ENCODE results near the gene TUSC2. TPM values are rescaled to one million over a fixed set of nuclear protein-coding genes. Genes with fewer than 3 reads are reported as not detected.

TUSC2 gene
- total and polyA plus RNA-seq, 2 of the 13 experiments (the other 11 are each of a cell fraction or from before 2014, with no cell fraction given): 36.7 to 39.1 TPM

DNA sequence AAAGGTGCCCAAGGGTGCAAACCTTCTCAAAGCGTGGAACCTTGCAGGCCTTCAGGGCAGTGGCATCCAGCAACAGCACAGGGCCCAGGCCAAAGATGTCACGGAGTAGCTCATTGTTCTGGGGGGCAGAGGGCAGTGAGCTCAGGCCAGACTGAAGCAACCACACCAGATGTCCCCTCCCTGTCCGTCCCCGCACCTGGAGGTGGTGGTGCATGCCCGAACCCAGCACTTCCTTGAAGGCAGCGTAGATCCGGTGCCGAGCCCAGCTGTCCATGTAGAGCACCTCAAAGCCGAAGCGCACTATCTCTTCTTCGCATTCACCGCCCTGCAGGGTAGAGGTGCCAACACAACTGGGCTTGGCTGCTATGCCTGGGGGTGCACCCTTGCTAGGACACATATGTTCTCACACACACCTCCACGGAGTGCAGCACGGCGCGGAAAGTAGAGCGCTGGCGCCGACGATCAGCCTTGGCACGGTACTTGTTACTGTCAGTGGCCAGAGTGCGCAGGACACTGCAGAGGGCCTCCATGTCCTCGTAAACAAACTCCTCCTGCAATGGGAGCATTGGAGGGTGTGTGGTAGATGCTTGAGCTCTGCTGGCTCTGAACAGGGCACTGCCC lies 39.5 kb downstream of the TUSC2 start:
- Histone ChIP-seq H3K4me1 (ENCODE audit: insufficient read depth, low read length) (peaks cover 23% of the 10 kb centered on the region), H3K9ac (ENCODE audit: insufficient read depth, low read depth, low read length) (no peak overlapping the region), H3K4me3 (replicated peaks in 1 of 3; ENCODE audit: insufficient read depth in 1 of 3, low read depth in 2 of 3, low read length in 3 of 3) (no peak overlapping the region), H4K20me1 (ENCODE audit: insufficient read depth, low read length) (no peaks in the 10 kb centered on the region), H3K36me3 (replicated peaks in 1 of 2; ENCODE audit: control insufficient read depth in 1 of 2, insufficient read depth in 2 of 2, low read length in 2 of 2) (peaks cover 22 to 40% of the 10 kb centered on the region in 2 experiments), H2AFZ (ENCODE audit: low read length) (no peak overlapping the region), H3K4me2 (ENCODE audit: low read depth, low read length) (no peak overlapping the region), H3K79me2 (ENCODE audit: insufficient read depth, low read length) (peaks cover 15% of the 10 kb centered on the region), H3K27ac (ENCODE audit: extremely low read length, insufficient read depth, low read length) (no peak overlapping the region), H3K9me3 (ENCODE audit: low read length) (no peaks in the 10 kb centered on the region), H3K27me3 (ENCODE audit: control insufficient read depth in 1 of 2, insufficient read depth in 2 of 2, low read length in 2 of 2) (no peaks in the 10 kb centered on the region)
- intact Hi-C loops (cut with micrococcal nuclease; ENCODE audit: unreplicated experiment) (no loop called here), in situ Hi-C loops (cut with HindIII; ENCODE audit: extremely low pct_ligation_motif_present, low pct_unique_long_range_greater_than_20kb) (no loop called here)
- no peak for FAIRE-seq
- BruUV-seq (replicated peaks): no TSS peak
- 98% methylated on average over 17 of the region's 23 CpGs for whole genome bisulfite sequencing (ENCODE audit: low lambda C conversion rate)
- ChIA-PET CTCF (ENCODE audit: low intra/inter-chr PET ratio, low total read pairs) (no interaction called here), POLR2A (interaction anchor here (1.1 kb wide), 1 partner anchor 9 kb away, joined by 3 read pairs; no protein-coding TSS in a partner anchor)
- TF ChIP-seq, protein P1, sequence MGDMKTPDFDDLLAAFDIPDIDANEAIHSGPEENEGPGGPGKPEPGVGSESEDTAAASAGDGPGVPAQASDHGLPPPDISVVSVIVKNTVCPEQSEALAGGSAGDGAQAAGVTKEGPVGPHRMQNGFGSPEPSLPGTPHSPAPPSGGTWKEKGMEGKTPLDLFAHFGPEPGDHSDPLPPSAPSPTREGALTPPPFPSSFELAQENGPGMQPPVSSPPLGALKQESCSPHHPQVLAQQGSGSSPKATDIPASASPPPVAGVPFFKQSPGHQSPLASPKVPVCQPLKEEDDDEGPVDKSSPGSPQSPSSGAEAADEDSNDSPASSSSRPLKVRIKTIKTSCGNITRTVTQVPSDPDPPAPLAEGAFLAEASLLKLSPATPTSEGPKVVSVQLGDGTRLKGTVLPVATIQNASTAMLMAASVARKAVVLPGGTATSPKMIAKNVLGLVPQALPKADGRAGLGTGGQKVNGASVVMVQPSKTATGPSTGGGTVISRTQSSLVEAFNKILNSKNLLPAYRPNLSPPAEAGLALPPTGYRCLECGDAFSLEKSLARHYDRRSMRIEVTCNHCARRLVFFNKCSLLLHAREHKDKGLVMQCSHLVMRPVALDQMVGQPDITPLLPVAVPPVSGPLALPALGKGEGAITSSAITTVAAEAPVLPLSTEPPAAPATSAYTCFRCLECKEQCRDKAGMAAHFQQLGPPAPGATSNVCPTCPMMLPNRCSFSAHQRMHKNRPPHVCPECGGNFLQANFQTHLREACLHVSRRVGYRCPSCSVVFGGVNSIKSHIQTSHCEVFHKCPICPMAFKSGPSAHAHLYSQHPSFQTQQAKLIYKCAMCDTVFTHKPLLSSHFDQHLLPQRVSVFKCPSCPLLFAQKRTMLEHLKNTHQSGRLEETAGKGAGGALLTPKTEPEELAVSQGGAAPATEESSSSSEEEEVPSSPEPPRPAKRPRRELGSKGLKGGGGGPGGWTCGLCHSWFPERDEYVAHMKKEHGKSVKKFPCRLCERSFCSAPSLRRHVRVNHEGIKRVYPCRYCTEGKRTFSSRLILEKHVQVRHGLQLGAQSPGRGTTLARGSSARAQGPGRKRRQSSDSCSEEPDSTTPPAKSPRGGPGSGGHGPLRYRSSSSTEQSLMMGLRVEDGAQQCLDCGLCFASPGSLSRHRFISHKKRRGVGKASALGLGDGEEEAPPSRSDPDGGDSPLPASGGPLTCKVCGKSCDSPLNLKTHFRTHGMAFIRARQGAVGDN (CRISPR knock-in tag; IDR thresholded peaks at IDR 0.05): no peak
- no peak for DNase-seq (ENCODE audit: low spot score)
- no peak for ATAC-seq

- H3K36me3 ChIP-seq (replicated peaks in 1 of 2; ENCODE audit: control insufficient read depth in 1 of 2, insufficient read depth in 2 of 2, low read length in 2 of 2): peaks cover 22 to 40% of the 10 kb centered on the region in 2 experiments
- no peak overlapping the region for H3K4me3 ChIP-seq (replicated peaks in 1 of 3; ENCODE audit: insufficient read depth in 1 of 3, low read depth in 2 of 3, low read length in 3 of 3)
- H4K20me1 ChIP-seq (ENCODE audit: insufficient read depth, low read length): no peaks in the 10 kb centered on the region
- H3K27me3 ChIP-seq (ENCODE audit: control insufficient read depth in 1 of 2, insufficient read depth in 2 of 2, low read length in 2 of 2): no peaks in the 10 kb centered on the region
- FAIRE-seq (no peak), DNase-seq (ENCODE audit: low spot score) (no peak), ATAC-seq (no peak)
- H3K4me1 ChIP-seq (ENCODE audit: insufficient read depth, low read length): peaks cover 20% of the 10 kb centered on the region
- H3K9ac ChIP-seq (ENCODE audit: insufficient read depth, low read depth, low read length): no peak overlapping the region
- peaks cover 15% of the 10 kb centered on the region for H3K79me2 ChIP-seq (ENCODE audit: insufficient read depth, low read length)
- intact Hi-C loops (cut with micrococcal nuclease; ENCODE audit: unreplicated experiment): no loop called here
- no TSS peak for BruUV-seq (replicated peaks)
- POLR2A ChIA-PET: interaction anchor here (1.0 to 1.1 kb wide), 3 partner anchors 8 to 41 kb away, joined by 3 to 4 read pairs (median 3); no protein-coding TSS in a partner anchor
- H3K4me2 ChIP-seq (ENCODE audit: low read depth, low read length): no peak overlapping the region
- 100% methylated on average over 1 of the region's 1 CpG for WGBS (ENCODE audit: low lambda C conversion rate)
- CTCF ChIA-PET (ENCODE audit: low intra/inter-chr PET ratio, low total read pairs): no interaction called here
- in situ Hi-C loops (cut with HindIII; ENCODE audit: extremely low pct_ligation_motif_present, low pct_unique_long_range_greater_than_20kb): no loop called here
- no peak overlapping the region for H2AFZ ChIP-seq (ENCODE audit: low read length)
- H3K9me3 ChIP-seq (ENCODE audit: low read length): no peaks in the 10 kb centered on the region
- H3K27ac ChIP-seq (ENCODE audit: extremely low read length, insufficient read depth, low read length): no peak overlapping the region
- TF ChIP-seq ZNF280D (CRISPR knock-in tag; IDR thresholded peaks at IDR 0.05) (no peak), CSRNP1 (CRISPR knock-in tag; IDR thresholded peaks at IDR 0.05) (no peak), KDM2A (CRISPR knock-in tag; IDR thresholded peaks at IDR 0.05; ENCODE audit: borderline replicate concordance, low read depth) (no peak), ZNF343 (CRISPR knock-in tag; IDR thresholded peaks at IDR 0.05) (no peak), HDAC2 (CRISPR knock-in tag; IDR thresholded peaks at IDR 0.05) (no peak)
- TF ChIP-seq, protein P2, sequence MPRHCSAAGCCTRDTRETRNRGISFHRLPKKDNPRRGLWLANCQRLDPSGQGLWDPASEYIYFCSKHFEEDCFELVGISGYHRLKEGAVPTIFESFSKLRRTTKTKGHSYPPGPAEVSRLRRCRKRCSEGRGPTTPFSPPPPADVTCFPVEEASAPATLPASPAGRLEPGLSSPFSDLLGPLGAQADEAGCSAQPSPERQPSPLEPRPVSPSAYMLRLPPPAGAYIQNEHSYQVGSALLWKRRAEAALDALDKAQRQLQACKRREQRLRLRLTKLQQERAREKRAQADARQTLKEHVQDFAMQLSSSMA (CRISPR knock-in tag; IDR thresholded peaks at IDR 0.05): no peak
These were observed 40.8 kb downstream of the TUSC2 start for GRCh38 chr3:50287262-50287661.

All from HepG2 (cell line).